Kidney epithelial cell (primary cell): ENCODE measurements around the gene COL23A1. TPM values are rescaled to one million over a fixed set of nuclear protein-coding genes. Genes with fewer than 3 reads are reported as not detected.

Experiments used
- DNase-seq: peaks from one replicate; pipeline ENCODE4 v3.0.0-alpha.2; 2010; ENCODE audit warnings: low read depth
- H3K27me3 ChIP-seq: 2 replicates; pipeline ENCODE4 v1.6.0; 2011; ENCODE audit warnings: low read length; ENCODE audit not compliant: control insufficient read depth, insufficient read depth
- H3K36me3 ChIP-seq: 2 replicates; pipeline ENCODE4 v1.5.1; 2011; ENCODE audit warnings: low read length; ENCODE audit not compliant: control insufficient read depth, insufficient read depth
- H3K4me3 ChIP-seq: 2 replicates; pipeline ENCODE4 v1.5.1; 2011; ENCODE audit warnings: low read depth, mild to moderate bottlenecking, control low read depth, low read length
- total RNA-seq: library from RNA; depleted of rRNA; stranded (reverse); fragments of >200 nt; gene quantifications from 2 replicates; pipeline ENCODE4 v1.2.3, GENCODE V29; 2015
- TF ChIP-seq, protein P1 (sequence below): IDR thresholded peaks from 2 replicates; pipeline ENCODE4 v1.5.1; 2011; ENCODE audit warnings: mild to moderate bottlenecking, moderate library complexity, low read length, control low read depth, inconsistent platforms; ENCODE audit not compliant: insufficient read depth, poor library complexity, severe bottlenecking

The COL23A1 gene
- total RNA-seq, 1 donor from 2014 or later = 0.17 TPM

DNA sequence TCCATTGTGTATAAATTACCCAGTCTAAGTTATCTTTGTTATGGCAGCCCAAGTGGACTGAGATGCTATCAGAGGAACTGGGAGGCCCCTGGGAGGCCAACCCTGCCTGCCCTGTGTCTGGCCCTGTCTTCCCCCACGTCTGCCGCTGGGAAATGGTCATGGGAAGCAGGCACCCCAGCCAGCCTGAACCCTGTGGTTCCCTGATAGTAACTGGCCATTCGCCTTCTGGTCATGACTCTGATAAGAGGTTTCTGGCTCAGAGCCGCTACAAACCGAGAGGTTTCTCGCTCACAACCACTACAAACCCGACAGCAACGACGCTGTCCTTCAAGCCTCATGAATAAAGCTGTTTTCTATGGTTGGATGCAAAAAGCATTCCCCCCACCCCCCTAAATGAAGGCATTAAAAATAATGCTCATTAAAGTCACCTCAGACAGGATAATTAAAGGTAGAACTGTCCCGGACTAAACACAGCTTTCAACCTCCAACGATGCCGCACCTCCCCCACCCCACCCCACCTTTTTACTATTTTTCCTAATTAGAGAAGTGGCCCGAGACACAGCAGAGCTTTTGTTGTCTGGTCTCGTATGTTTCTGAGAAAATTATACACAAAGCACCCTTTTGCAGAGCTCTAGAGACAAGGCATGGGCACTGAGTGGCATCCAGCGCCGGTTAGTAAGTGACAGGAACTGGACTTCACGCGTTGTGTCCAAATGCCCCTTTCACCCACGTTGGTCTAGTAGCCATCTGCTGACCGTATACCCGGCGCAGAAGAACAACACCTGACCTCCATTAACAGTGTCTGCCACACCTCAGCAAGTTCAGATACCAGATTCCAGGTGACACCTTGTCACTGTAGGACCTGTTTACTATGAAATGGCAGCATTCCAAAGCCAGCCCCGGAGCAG lies 140.8 kb downstream of the COL23A1 start:
- no peaks in the 10 kb centered on the region for H3K36me3 ChIP-seq
- no peak for DNase-seq

GRCh38 chr5:178445534-178445933 lies 144.7 kb downstream of the COL23A1 start:
- H3K27me3 ChIP-seq = peaks cover 6% of the 10 kb centered on the region
- no peak for DNase-seq
- H3K36me3 ChIP-seq = no peaks in the 10 kb centered on the region
- TF ChIP-seq, protein P1, sequence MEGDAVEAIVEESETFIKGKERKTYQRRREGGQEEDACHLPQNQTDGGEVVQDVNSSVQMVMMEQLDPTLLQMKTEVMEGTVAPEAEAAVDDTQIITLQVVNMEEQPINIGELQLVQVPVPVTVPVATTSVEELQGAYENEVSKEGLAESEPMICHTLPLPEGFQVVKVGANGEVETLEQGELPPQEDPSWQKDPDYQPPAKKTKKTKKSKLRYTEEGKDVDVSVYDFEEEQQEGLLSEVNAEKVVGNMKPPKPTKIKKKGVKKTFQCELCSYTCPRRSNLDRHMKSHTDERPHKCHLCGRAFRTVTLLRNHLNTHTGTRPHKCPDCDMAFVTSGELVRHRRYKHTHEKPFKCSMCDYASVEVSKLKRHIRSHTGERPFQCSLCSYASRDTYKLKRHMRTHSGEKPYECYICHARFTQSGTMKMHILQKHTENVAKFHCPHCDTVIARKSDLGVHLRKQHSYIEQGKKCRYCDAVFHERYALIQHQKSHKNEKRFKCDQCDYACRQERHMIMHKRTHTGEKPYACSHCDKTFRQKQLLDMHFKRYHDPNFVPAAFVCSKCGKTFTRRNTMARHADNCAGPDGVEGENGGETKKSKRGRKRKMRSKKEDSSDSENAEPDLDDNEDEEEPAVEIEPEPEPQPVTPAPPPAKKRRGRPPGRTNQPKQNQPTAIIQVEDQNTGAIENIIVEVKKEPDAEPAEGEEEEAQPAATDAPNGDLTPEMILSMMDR = no peak
- no peak overlapping the region for H3K4me3 ChIP-seq

More for the DNA sequence above, 140.8 kb downstream of the COL23A1 start:
- Histone ChIP-seq H3K27me3 (peaks cover 4% of the 10 kb centered on the region), H3K4me3 (no peak overlapping the region)
- TF ChIP-seq, protein P1 = no peak

GRCh38 chr5:178442405-178443257 lies 147.6 kb downstream of the COL23A1 start:
- TF ChIP-seq, protein P1 = no peak
- peaks cover 2% of the 10 kb centered on the region for H3K27me3 ChIP-seq
- no peak overlapping the region for H3K4me3 ChIP-seq
- no peaks in the 10 kb centered on the region for H3K36me3 ChIP-seq
- no peak for DNase-seq

DNA sequence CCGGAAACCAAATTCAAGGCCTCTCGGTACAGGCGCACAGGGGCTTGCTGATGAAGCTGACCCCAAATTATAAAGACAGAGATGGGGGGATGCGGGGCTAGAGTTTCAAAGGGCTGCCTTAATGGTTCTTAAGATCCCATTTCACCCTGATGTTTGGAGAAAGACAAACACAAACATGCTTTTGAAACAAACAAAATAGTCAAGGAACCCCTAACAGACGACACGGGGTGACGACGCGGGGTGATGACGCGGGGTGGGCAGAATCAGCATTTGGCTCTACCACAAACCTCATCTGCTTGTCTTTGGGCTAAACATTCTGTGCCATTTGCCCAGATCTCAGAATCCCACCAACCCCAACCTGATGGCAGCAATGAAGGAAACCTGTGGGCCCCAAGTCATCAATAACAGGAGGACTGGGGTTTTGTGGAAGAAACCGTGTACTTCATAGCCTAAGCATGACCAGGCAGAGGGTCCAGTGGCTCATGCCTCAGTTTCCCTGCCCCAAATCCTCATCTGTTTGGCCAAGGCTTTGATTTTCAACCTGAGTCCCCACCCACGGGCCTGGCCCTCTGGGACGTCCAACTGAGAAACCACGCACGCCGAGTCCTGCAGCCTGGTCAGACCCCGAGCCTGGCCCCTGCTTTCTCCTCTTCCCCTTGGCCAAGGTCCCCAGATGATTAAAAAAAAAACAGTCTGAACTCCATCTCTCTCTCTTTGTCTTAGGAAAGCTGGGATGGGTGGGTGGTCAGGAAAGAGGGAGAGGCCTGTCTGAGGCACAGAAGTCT lies 148.5 kb downstream of the COL23A1 start:
- DNase-seq = no peak
- TF ChIP-seq, protein P1 = no peak
- H3K27me3 ChIP-seq = peaks cover 2% of the 10 kb centered on the region

DNA sequence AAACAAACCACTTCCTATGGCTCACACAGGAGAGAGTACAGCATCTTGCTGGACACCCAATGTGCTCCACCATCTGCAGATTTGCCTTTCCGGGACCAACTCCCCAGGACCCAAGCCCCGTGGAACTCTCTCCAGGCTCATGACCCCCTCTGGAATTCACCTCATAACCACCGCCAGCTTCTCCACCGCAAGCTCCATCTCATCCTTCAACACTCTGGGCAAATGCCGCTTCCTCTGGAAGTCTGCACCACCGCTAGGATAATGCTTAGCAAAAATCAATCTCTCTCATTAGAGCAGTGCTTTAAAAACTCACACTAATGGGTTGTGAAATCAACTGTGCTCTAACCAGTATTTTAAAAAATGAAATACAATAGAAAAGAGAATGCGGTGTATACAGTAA lies 150.0 kb downstream of the COL23A1 start:
- Histone ChIP-seq H3K4me3 (no peak overlapping the region), H3K36me3 (no peaks in the 10 kb centered on the region), H3K27me3 (peaks cover 2% of the 10 kb centered on the region)
- TF ChIP-seq, protein P1 = no peak
- DNase-seq = no peak

More for the DNA sequence above, 148.5 kb downstream of the COL23A1 start:
- no peaks in the 10 kb centered on the region for H3K36me3 ChIP-seq
- no peak overlapping the region for H3K4me3 ChIP-seq
